ENCODE results near the gene LIG3. TPM values are rescaled to one million over a fixed set of nuclear protein-coding genes. Genes with fewer than 3 reads are reported as not detected.
A peak's percentile ranks its signal among the peaks of the same experiment; 100 is the strongest.

LIG3 gene
- total RNA-seq, 5 donors from 2014 or later (not counting 1 experiment from before 2014, with no cell fraction given) = 42.7 to 52.7 (median 49.8) TPM

DNA sequence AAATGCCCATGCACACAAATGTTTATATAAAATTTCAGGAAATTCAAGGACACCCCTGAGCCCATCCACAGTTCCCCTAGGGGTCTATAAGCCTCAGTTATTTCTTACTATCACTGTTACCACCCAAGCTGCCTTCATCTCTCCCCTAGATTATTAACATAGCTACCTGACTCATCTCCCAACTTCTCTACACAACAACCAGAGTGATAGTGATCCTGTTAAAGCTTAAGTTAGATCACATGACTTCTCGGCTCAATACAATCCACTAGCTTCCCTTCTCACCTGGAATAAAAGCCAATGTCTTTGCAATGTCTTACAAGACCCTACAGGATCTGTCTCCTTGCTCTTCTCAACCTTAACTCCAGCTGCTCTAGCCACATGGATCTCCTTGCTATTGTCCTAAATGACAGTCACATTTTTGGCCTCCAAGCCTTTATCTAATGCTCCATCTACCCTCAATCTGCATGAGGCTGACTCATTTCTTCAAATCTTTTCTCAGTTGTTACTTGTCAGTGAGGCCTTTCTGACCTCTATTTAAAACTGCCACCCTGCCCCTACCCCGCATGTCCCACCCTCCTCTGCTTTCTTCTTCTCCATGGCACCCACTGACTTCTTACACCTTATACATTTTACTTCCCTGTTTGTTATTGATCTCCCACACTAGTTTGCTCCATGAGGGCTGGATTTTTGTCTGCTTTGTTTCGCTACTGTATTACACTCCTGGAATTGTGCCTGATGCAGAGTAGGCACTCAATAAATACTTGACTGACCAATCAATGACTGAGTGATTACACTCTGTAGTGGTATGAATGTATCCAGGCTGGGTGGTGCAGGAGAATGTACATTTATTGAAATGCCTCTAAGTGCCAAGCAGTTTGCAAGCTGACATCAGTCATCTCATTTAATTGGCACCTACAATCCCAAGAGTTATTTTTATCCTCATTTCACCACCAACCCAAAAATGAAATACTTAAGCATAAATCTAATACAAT, 5.2 kb upstream of the LIG3 start:
- no peak overlapping the region for H3K27ac ChIP-seq (ENCODE audit: low read length)
- Mint-ChIP-seq H3K9me3 (no peaks in the 10 kb centered on the region), H3K27ac (no peak overlapping the region), H3K4me3 (no peak overlapping the region), H3K36me3 (no peaks in the 10 kb centered on the region), H3K27me3 (no peaks in the 10 kb centered on the region), H3K4me1 (peaks cover 10 to 11% (median 10%) of the 10 kb centered on the region in 3 donors)
- ATAC-seq (replicated peaks in 1 of 4) (no peak), DNase-seq (no peak)
- ChIA-PET CTCF (interaction anchor here in 1 of 2 donors (0.6 to 1.4 kb wide), 2 partner anchors 24 to 587 kb away, joined by 3 to 5 read pairs; no protein-coding TSS in a partner anchor), POLR2A (interaction anchor here in 1 of 2 donors (0.6 kb wide), 1 partner anchor 41 kb away, joined by 3 read pairs; no protein-coding TSS in a partner anchor)
- no peaks in the 10 kb centered on the region for H3K9me3 ChIP-seq
- no peak overlapping the region for H3K4me3 ChIP-seq (ENCODE audit: control insufficient read depth in 1 of 2, extremely low read depth in 1 of 2, low read length in 1 of 2)
- H3K4me1 ChIP-seq (ENCODE audit: control insufficient read depth in 1 of 2, extremely low read depth in 1 of 2, insufficient read depth in 2 of 2, low read length in 2 of 2) = peaks cover 3 to 6% of the 10 kb centered on the region in 2 experiments
- no peaks in the 10 kb centered on the region for H3K36me3 ChIP-seq (ENCODE audit: control insufficient read depth in 2 of 2, extremely low read depth in 1 of 2, insufficient read depth in 1 of 2, low read length in 1 of 2)
- no peaks in the 10 kb centered on the region for H3K27me3 ChIP-seq (replicated peaks in 1 of 2; ENCODE audit: control insufficient read depth in 2 of 2, extremely low read depth in 1 of 2, insufficient read depth in 2 of 2, low read length in 1 of 2)
- WGBS (ENCODE audit: insufficient coverage) = 40% methylated on average over 2 of the region's 3 CpGs

DNA sequence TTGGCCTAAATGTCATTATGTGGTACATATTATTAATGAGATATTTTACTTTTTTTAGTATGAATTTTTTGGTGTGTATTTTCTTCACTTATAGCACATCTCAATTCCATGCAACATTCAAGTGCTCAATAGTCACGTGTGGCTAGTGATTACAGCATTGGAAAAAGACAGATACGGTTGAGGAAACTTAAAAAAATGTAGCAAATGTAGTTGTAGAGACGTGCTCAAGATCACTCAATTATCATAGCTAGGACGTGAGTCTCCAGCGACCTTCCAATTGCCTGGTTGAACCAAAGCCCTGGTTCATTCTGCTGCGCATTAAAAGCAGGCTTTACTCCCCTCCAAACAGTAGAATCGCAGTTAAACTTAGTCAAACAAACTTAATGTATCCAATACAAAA, 1.2 kb upstream of the LIG3 start:
- no peak for ATAC-seq (replicated peaks in 1 of 4)
- ChIA-PET POLR2A (interaction anchor here in 1 of 2 donors (0.6 kb wide), 1 partner anchor 91 kb away, joined by 8 read pairs; no protein-coding TSS in a partner anchor), CTCF (interaction anchor here in 1 of 2 donors (0.6 kb wide), 1 partner anchor 791 kb away, joined by 6 read pairs; no protein-coding TSS in a partner anchor)
- Mint-ChIP-seq H3K4me3 (peak overlapping the region in 2 of 3 donors; percentile 44 to 92), H3K27me3 (no peaks in the 10 kb centered on the region), H3K27ac (peak overlapping the region in 1 of 2 donors; percentile 24), H3K9me3 (no peaks in the 10 kb centered on the region), H3K36me3 (peaks cover 11% of the 10 kb centered on the region), H3K4me1 (peaks cover 41 to 44% (median 43%) of the 10 kb centered on the region in 3 donors)
- Histone ChIP-seq H3K4me1 (ENCODE audit: control insufficient read depth in 1 of 2, extremely low read depth in 1 of 2, insufficient read depth in 2 of 2, low read length in 2 of 2) (peaks cover 13 to 27% of the 10 kb centered on the region in 2 experiments), H3K27ac (ENCODE audit: low read length) (no peak overlapping the region), H3K9me3 (no peaks in the 10 kb centered on the region), H3K4me3 (ENCODE audit: control insufficient read depth in 1 of 2, extremely low read depth in 1 of 2, low read length in 1 of 2) (no peak overlapping the region), H3K27me3 (replicated peaks in 1 of 2; ENCODE audit: control insufficient read depth in 2 of 2, extremely low read depth in 1 of 2, insufficient read depth in 2 of 2, low read length in 1 of 2) (no peaks in the 10 kb centered on the region), H3K36me3 (ENCODE audit: control insufficient read depth in 2 of 2, extremely low read depth in 1 of 2, insufficient read depth in 1 of 2, low read length in 1 of 2) (peaks cover 0 to 3% of the 10 kb centered on the region in 2 donors)
- WGBS (ENCODE audit: insufficient coverage) = 96% methylated on average over 5 of the region's 7 CpGs
- DNase-seq = no peak

DNA sequence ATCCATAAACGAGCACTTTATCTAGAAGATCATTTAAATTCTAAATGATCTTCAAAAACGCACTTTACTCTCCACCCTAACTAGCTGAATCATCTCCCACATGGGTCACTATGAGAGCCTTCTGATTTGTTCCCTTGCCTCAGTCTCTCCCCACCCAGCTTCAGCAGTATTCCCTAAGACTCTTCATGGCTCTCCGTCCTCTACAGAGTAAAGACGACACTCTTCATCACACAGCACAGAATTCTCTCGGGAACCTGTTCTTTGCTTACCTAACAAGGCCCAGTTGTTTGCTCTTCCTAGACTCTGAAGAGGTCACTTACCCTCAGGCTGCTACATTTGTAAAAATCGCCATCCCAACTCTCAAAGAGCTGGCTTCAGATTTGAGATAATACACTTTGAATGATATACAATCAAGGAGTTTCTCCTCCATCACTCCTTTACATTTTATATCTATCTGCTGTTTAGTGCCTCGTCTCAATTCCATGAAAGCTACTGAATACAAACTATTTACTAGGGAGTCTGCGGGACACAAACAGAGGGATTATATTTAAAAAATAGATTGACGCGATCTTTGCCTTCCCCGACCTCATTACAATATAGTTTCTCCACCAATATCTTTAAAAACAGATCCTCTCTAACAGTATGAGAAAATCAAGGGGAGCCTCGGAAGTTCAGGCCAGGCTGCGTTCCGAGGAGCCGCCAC, 511 bp upstream of the LIG3 start:
- POLR2A ChIA-PET = interaction anchor here (0.7 to 1.0 kb wide), 3 partner anchors 12 to 81 kb away, joined by 3 to 5 read pairs (median 3); no protein-coding TSS in a partner anchor
- Histone ChIP-seq H3K36me3 (ENCODE audit: control insufficient read depth in 2 of 2, extremely low read depth in 1 of 2, insufficient read depth in 1 of 2, low read length in 1 of 2) (peaks cover 0 to 3% of the 10 kb centered on the region in 2 donors), H3K27ac (ENCODE audit: low read length) (peak overlapping the region; percentile 72), H3K9me3 (no peaks in the 10 kb centered on the region), H3K4me3 (ENCODE audit: control insufficient read depth in 1 of 2, extremely low read depth in 1 of 2, low read length in 1 of 2) (peak overlapping the region; percentile 79 to 93), H3K27me3 (replicated peaks in 1 of 2; ENCODE audit: control insufficient read depth in 2 of 2, extremely low read depth in 1 of 2, insufficient read depth in 2 of 2, low read length in 1 of 2) (no peaks in the 10 kb centered on the region), H3K4me1 (ENCODE audit: control insufficient read depth in 1 of 2, extremely low read depth in 1 of 2, insufficient read depth in 2 of 2, low read length in 2 of 2) (peaks cover 13 to 27% of the 10 kb centered on the region in 2 experiments)
- DNase-seq = peak in 1 of 35 experiments; percentile 13
- no peak for ATAC-seq (replicated peaks in 1 of 4)
- Mint-ChIP-seq H3K4me1 (peaks cover 47 to 51% (median 48%) of the 10 kb centered on the region in 3 donors), H3K9me3 (no peaks in the 10 kb centered on the region), H3K27me3 (no peaks in the 10 kb centered on the region), H3K27ac (peak overlapping the region; percentile 98 to 99), H3K4me3 (peak overlapping the region; percentile 91 to 92 (median 91)), H3K36me3 (peaks cover 11% of the 10 kb centered on the region)
- 51% methylated on average over 9 of the region's 15 CpGs for WGBS (ENCODE audit: insufficient coverage)
- CTCF ChIA-PET = interaction anchor here in 1 of 2 donors (0.9 to 2.4 kb wide), 4 partner anchors 16 to 139 kb away, joined by 3 to 10 read pairs (median 5); partner anchors contain the start of genes RAD51D and RFFL

DNA sequence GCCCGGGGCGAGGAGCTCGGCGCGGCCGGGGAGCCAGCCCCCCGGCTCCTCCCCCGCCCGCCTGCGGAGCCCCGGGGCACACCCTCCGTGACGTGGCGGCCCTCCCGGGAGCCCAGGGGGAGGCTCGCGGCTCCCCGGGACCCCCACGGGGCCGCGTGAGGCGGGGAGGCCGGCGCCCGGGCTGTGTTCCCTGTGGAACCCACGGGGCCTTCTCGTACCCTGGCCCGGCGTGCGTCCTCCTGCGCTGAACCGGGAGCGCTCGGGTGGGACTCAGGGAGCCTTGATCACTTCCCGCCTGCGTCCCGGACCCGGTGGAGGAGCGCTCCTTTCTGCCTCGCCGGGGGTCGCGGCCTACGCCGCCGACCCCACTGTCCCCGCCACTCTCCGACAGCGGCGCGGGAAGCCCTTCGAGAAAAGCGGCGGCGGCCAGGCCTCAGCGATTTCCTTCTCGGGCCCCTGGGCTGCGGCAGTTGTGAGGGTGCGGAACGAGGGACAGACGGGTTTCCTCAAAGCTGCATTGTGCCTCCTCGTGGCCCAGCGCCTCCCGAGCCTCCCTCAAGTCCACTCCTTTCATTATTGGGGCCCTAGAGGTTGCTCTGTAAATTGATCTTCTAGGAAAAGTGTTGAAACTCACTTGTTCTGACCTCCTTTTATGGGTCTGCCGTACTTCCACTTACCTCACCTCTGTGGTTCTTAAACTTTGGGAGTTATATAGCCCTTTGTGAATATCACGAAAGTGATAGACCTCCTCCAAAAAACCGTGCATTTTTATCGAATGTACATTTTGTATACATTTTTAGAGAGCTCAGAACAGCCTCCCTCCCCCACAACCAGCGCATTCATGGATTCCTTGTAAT, 597 bp downstream of the LIG3 start:
- Mint-ChIP-seq H3K36me3 (peaks cover 19% of the 10 kb centered on the region), H3K4me1 (peaks cover 52 to 58% (median 54%) of the 10 kb centered on the region in 3 donors), H3K9me3 (no peaks in the 10 kb centered on the region), H3K4me3 (peak overlapping the region; percentile 79 to 93 (median 92)), H3K27ac (peak overlapping the region; percentile 92 to 93), H3K27me3 (no peaks in the 10 kb centered on the region)
- peaks cover 0 to 6% of the 10 kb centered on the region in 2 donors for H3K36me3 ChIP-seq (ENCODE audit: control insufficient read depth in 2 of 2, extremely low read depth in 1 of 2, insufficient read depth in 1 of 2, low read length in 1 of 2)
- DNase-seq (peak in 34 of 35 experiments; percentile 43 to 85 (median 64)), ATAC-seq (replicated peaks in 1 of 4) (peak; percentile 88 to 93 (median 90))
- peak overlapping the region; percentile 97 for H3K27ac ChIP-seq (ENCODE audit: low read length)
- CTCF ChIA-PET = interaction anchor here (0.6 to 2.4 kb wide), 7 partner anchors 17 to 595 kb away, joined by 3 to 10 read pairs (median 4); partner anchors contain the start of genes RAD51D (in 1 of the 2) and RFFL (in 1 of the 2)
- POLR2A ChIA-PET = interaction anchor here (0.6 to 1.4 kb wide), 5 partner anchors 17 to 623 kb away, joined by 3 to 5 read pairs (median 3); partner anchors contain the start of genes CCT6B (in 1 of the 2) and ZNF830 (in 1 of the 2)
- H3K27me3 ChIP-seq (replicated peaks in 1 of 2; ENCODE audit: control insufficient read depth in 2 of 2, extremely low read depth in 1 of 2, insufficient read depth in 2 of 2, low read length in 1 of 2) = no peaks in the 10 kb centered on the region
- H3K4me1 ChIP-seq (ENCODE audit: control insufficient read depth in 1 of 2, extremely low read depth in 1 of 2, insufficient read depth in 2 of 2, low read length in 2 of 2) = peaks cover 13 to 27% of the 10 kb centered on the region in 2 experiments
- no peaks in the 10 kb centered on the region for H3K9me3 ChIP-seq
- WGBS (ENCODE audit: insufficient coverage) = under 1% methylated on average over 56 of the region's 69 CpGs
- H3K4me3 ChIP-seq (ENCODE audit: control insufficient read depth in 1 of 2, extremely low read depth in 1 of 2, low read length in 1 of 2) = peak overlapping the region; percentile 79 to 93

DNA sequence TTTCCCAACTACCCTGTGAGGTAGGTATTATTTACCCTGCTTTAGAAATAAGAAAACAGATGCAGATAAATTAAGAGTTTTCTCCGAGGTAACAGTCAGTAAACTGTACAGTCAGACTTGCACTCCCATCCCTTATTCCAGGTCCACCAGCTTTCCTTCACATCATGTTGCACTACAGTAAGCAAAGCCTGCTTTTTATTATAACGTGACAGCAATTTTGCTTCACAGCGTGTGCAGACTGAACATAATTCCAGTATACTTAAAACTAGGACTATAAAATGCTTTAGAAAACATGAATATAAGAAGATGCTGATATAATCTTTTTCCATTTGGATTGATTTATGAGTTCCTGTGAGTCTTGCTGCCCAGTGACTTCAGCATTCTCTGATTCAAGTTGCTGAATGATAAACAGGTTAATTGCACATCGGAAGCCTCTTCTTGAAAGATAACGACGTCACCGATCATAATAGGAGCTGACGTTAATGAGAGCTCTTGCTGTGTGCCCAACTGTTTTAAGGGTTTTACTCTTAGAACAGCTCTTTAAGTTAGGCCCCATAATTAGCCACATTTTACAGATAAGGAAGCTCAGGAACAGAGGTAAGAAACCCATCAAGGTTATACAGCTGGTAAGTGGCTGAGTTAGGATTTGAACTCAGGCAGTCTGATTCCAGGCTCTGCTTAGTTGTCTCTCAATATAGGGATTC, 1.4 kb downstream of the LIG3 start:
- H3K27ac Mint-ChIP-seq = peak overlapping the region; percentile 92 to 93
- H3K36me3 Mint-ChIP-seq = peaks cover 24% of the 10 kb centered on the region
- H3K4me3 Mint-ChIP-seq = peak overlapping the region; percentile 79 to 93 (median 92)
- H3K27me3 Mint-ChIP-seq = no peaks in the 10 kb centered on the region
- ChIA-PET POLR2A (interaction anchor here (0.5 to 1.4 kb wide), 8 partner anchors 15 to 159 kb away, joined by 3 to 8 read pairs (median 3); partner anchors contain the start of genes CCT6B (in 1 of the 2) and ZNF830 (in 1 of the 2)), CTCF (interaction anchor here (0.6 to 2.4 kb wide), 6 partner anchors 18 to 439 kb away, joined by 3 to 10 read pairs (median 3); partner anchors contain the start of genes RAD51D (in 1 of the 2) and RFFL (in 1 of the 2))
- peaks cover 56 to 60% (median 58%) of the 10 kb centered on the region in 3 donors for H3K4me1 Mint-ChIP-seq
- H3K9me3 Mint-ChIP-seq = no peaks in the 10 kb centered on the region
- 50% methylated on average over 2 of the region's 8 CpGs for WGBS (ENCODE audit: insufficient coverage)
- Histone ChIP-seq H3K36me3 (ENCODE audit: control insufficient read depth in 2 of 2, extremely low read depth in 1 of 2, insufficient read depth in 1 of 2, low read length in 1 of 2) (peaks cover 0 to 12% of the 10 kb centered on the region in 2 donors), H3K9me3 (no peaks in the 10 kb centered on the region), H3K4me3 (ENCODE audit: control insufficient read depth in 1 of 2, extremely low read depth in 1 of 2, low read length in 1 of 2) (peak overlapping the region; percentile 79 to 93), H3K27ac (ENCODE audit: low read length) (peak overlapping the region; percentile 97), H3K27me3 (replicated peaks in 1 of 2; ENCODE audit: control insufficient read depth in 2 of 2, extremely low read depth in 1 of 2, insufficient read depth in 2 of 2, low read length in 1 of 2) (no peaks in the 10 kb centered on the region), H3K4me1 (ENCODE audit: control insufficient read depth in 1 of 2, extremely low read depth in 1 of 2, insufficient read depth in 2 of 2, low read length in 2 of 2) (peaks cover 13 to 27% of the 10 kb centered on the region in 2 experiments)
- DNase-seq = peak in 1 of 35 experiments; percentile 15
- no peak for ATAC-seq (replicated peaks in 1 of 4)
